D341Med (cell line): ENCODE measurements around the gene AGPAT4.

Experiments used
- DNase-seq: peaks from one replicate; pipeline ENCODE4 v3.0.0; 2012; ENCODE audit warnings: low spot score

AGPAT4 gene

DNA sequence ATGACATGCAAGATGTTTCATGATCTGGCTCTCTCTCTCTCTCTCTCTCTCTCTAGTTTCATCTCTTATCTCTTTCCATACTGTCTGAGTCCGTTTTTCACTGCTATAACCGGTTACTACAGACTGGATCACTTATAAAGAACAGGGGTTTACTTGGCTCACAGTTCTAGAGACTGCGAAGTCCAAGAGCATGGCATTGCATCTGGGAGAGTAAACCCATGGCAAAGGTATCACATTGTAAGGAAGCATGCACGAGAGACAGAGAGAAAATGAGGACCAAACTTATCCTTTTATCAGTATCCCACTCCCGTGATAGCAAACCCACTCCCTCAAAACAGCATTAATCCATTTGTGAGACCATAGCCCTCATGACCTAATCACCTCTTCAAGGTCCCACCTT, 7.2 kb upstream of the AGPAT4 start:
- DNase-seq = no peak

DNA sequence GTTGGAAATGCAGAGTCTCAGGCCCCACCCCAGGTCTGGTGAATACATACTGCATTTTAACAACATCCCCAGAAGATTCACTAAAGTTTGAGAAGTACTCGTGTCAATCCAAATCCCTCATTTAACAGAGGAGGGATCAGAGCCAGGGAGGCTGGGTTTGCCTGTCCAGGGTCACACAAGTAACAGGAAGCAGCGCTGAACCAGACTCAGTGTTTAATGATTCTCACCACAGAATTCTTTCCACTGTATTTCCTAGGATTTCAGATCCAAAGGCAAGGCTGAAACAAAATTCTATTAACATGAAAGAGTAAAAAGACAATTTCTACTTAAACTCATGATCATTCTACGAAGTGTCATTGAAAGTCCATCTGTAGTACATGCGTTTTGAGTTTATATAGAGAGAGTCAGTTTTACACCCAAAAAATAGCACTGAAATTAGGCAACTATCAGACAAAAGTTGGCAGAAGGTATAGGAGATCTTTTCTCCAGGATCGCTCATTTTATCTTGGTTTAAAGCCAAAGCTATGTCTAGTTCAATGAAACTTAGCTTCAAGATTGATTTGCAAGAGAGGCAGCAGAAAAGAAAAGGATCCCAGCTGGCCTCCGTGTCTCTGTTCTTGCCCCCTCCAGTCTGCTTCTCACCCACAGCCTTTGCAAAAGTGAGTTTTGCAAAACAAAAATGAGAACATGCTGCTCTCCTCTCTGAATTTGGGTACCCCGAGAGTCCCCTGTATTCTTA, 6.0 kb upstream of the AGPAT4 start:
- DNase-seq = no peak

GRCh38 chr6:161276605-161277155, 2.8 kb upstream of the AGPAT4 start:
- DNase-seq = no peak

DNA sequence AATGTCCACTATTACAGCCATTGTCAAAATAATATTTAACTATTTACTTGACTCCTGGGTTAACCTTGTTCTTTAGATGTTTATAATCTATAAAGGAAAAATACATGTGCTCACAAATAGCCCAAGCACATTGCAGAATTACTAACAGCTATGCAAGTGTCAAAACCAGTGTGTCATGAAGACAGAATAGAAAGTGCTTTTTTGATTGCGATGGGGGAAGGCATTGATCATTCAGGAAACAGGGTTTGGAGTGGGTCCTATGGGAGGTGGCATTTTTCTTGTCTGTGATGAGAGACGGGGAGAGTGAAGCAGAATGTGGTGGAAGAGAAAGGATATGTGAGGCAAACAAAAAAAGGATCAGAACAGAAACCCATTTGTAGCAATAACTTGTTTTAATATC, 1.0 kb upstream of the AGPAT4 start:
- no peak for DNase-seq

DNA sequence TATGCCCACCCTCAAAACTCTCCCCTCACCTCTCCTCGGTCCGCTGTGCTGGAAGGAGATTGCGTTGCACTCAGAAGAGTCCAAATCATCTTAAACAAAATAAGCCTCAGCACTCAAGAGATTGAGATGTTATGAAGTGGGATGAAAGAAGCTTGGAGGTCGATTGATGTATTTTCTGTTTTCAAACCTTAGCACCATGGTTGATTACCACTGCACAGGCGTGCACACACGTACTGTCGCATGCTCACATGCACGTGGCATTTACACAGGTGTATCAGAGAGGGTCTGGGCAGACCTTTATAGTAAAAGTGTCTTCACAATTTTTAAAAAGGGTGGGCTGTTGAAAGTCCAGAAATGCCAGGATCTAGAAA, 612 bp upstream of the AGPAT4 start:
- DNase-seq = no peak

DNA sequence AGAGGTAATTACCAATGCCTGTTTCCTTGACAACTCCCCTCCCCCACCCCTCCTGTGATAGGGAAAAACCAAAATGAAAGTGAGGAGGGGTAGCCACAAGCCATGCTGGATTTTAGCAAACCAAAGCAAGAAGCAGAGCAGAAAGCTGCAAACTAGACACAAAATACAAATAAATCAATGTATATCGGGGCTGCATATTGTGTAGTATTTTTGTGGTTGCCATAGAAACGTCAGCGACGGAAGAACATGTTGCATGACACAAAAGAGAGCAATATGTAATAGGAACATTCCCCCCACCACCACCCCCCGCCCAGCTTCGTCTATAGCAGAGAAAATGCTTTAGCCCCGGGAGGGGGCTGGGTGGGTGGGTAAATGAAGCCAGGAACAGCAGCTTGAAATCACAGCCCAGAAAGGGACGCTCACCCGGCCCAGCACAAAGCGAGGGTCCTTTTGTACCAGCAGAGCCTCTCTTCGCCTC, 548 bp downstream of the AGPAT4 start:
- DNase-seq = no peak

DNA sequence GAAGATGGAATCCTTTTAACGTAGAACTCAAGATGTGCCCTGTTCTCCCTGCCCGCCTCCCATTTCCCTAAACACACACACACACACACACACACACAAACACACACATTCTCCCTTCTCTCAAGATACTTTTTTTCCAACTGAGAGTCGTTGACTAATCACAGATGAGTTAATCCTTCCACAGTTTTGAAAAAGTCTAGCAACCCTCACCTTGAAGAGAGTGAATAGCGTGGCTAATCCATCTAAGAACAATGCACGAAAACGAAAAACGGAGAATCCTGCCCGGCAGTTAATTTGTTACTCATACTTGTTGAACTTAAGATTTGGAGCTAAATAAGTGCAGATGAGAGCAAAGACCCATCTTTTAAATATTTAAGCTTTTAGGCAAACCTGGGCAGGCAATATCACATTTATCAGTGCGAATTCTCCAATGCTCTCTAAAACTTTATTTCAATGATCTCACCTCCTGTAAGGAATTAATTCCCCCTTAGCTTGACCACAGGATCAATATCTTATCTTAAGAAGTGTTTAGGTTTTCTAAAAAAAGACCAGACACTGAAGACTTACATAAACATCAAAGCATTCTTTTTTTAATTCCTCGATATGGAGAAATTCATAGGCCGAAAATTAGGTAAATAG, 1.1 kb downstream of the AGPAT4 start:
- DNase-seq = no peak

GRCh38 chr6:161271343-161272030, 2.4 kb downstream of the AGPAT4 start:
- DNase-seq = no peak

DNA sequence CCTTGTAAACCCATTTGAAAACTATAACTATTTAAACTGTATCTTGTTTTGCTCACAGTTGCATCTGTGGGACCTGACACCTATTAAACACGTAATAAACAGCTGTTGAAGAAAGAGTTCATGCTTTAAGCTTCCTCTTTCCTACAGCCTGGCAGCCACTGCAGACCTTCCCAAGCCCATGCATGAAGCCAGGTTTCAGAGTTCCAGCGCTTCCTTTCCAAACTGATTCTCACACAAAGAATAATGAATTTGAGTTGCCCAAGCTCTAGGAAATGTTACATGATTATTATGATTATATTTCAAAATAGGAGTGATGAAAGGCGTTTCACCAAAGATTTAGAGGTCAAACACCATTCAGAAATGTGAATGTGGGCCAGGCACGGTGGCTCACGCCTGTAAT, 3.7 kb downstream of the AGPAT4 start:
- no peak for DNase-seq

GRCh38 chr6:161269310-161269709, 4.6 kb downstream of the AGPAT4 start:
- DNase-seq = no peak

DNA sequence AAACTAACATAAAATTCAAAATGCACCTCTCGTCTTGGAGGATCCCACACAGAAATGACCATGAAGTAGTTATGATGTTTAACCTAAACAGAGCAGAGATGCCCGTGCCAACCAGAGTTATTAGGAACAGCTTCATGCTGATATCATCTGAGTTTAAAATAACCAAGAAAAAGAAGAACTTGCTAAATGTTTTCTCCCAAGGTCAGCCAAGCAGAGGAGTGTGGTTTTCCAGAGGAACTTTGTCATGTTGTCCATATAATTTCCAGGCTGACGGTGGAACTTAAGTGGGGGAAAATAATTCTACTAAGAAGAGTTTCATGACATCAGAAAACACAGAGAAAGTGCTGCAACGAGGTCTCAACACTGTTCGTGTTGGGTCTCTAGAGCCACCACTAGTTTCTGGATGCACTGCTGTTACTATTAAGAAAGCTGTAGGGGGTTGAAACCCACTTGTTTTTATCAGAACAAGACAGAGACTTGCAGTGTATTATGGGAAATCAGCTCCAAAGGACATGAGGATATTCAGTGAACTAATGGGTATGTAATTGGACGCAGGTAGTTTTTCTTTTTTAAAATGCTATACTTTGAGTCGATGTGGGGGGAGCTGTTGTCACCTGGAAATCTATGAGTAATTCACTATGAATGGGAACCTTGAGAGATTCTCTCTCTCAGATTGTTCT, 5.2 kb downstream of the AGPAT4 start:
- DNase-seq = no peak

- no peak for DNase-seq
Measured at GRCh38 chr6:161266513-161267230, 7.2 kb downstream of the AGPAT4 start.

DNA sequence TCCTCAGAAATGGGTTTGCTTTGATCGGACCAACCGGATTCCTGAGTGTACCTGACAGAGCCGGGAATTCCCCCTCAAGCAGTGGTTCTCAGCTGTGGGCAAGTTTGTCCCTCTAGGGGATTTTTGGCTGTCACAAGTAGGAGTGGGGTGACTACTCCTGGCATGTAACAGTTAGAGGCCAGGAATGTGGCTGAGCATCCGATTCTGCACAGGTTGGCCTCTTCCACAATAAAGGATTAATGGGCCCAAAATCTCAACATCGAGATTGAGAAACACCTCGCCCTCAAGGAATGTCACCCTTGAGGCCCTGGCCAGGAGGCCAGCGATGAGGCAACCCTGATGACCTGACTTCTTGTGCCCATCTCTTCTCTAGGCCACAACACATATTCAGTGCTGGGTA, 7.9 kb downstream of the AGPAT4 start:
- no peak for DNase-seq

GRCh38 chr6:161265554-161265953, 8.3 kb downstream of the AGPAT4 start:
- DNase-seq = no peak

DNA sequence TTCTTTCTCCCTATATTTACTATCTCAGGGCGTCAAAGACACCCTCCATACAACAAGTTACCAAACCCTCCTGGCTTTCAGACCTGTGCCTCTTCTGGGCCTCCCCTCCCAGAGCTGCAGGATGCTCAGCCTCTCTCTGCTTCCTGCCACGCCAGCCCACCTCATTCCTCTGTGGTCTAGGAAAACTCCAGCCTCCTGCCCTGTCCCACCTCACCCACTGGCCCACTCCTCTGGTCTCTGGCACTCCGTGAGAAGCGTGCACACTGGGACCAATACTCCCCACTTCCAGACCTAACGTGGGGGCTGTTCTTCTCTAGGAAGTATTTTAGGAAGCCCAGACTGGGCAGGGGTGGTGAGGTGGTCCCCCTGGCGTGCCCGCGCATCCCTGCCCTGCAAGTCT, 9.7 kb downstream of the AGPAT4 start:
- DNase-seq = no peak

GRCh38 chr6:161261816-161262215, 12.0 kb downstream of the AGPAT4 start:
- DNase-seq = no peak

DNA sequence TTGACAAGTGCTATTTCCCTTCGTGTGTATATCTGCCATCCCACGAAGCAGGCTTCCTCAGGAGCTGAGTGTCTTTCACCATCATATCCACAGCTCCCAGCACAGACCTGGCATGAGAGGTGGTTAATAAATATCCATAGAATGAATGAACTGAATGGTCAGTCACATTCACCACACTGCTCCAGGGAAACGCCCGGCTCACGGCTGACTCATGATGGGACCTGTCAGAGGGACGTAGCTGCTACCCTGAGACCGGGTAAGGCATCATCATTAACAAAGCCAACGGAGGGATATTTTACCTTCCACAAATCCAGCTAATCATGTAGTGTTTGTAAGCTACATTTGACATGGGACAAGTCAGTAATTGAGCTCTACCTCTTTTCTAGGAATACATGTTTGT, 12.5 kb downstream of the AGPAT4 start:
- no peak for DNase-seq

DNA sequence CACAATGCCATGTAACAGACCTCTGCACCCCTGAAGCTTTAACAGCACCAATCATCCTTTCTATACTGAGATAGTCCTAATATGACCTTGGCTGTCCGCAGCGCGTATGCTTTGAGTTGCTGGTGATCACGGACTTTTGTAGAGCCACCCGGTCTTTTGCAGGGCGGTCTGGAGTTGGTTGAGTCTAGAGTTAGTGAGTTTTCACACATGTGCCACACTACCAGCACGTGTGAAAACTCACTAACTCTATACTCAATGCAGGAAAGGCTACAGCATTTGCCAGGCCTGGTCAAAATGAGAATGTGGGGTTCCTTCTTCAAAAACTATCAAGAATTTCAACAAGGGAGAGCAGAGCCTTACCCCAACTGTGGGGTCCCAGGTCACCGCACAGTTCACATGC, 14.6 kb downstream of the AGPAT4 start:
- no peak for DNase-seq

DNA sequence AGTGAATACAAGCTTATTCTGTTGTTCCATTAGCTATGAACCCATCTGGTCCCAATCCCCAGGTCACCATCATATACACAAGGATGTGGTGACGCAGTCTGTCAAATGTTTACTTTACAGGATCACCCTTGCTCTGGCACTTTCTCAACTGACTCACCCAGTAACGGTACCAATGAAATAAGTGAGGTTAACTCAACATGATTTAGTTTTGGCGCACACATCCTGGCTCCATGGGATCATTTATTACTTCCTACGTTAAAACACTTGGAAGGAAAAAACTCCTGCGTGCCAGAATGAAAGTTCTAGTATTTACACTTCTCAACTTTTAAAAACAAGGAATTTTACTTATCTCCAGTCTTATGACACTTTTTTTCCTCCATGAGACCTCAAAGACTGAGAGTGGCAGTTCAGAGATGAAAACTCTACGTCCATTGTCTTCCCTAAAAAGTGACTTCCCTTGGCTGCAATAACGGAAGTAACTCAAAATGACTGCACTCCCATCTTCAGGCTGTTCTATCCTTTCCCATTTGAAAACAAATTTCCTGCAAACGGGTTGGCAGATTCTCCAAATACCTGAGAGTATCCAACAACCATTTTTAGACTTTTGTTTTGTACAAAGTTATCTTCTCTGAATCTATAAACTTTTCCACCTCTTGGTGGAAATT, 15.9 kb downstream of the AGPAT4 start:
- DNase-seq = no peak

GRCh38 chr6:161256407-161256806, 17.5 kb downstream of the AGPAT4 start:
- DNase-seq = no peak

DNA sequence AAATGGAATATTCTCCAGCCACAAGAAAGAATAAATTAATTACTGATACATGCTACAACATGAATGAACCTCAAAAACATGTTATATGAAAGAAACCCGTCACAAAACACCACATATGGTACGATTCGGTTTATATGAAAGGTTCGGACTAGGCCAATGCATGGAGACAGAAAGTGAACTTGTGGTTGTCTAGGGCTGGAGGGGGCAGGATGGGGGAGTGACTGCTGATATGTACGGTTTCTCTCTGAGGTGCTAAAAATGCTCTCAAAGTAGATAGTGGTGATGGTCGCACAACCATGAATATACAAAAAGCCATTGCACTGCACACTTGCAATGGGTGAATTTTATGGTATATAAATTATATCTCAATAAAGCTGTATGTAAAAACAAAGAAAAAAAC, 18.3 kb downstream of the AGPAT4 start:
- DNase-seq = no peak
